HepG2 (cell line): ENCODE data around the gene TTC16.

Experiments used
- BORCS8-MEF2B ChIP-seq: sonication (generic); formaldehyde crosslinking; IDR thresholded peaks from 2 replicates; pipeline ENCODE4 v1.8.0; 2022; ENCODE audit warnings: mild to moderate bottlenecking, missing genetic modification reagents
- CTCF ChIP-seq: sonication (generic); formaldehyde crosslinking; IDR thresholded peaks from 2 replicates; pipeline ENCODE4 v1.5.0; 2020; ENCODE audit warnings: mild to moderate bottlenecking, missing genetic modification reagents, moderate library complexity
- FOXM1 ChIP-seq: sonication (generic); formaldehyde crosslinking; IDR thresholded peaks from 2 replicates; pipeline ENCODE4 v1.5.0; 2020; ENCODE audit warnings: missing genetic modification reagents
- NCOA1 ChIP-seq: sonication (generic); formaldehyde crosslinking; IDR thresholded peaks from 2 replicates; pipeline ENCODE4 v1.9.0; 2021; ENCODE audit warnings: missing genetic modification reagents
- PAWR ChIP-seq: sonication (generic); formaldehyde crosslinking; IDR thresholded peaks from 2 replicates; pipeline ENCODE4 v1.4.0; 2020; ENCODE audit warnings: missing genetic modification reagents, mild to moderate bottlenecking, borderline replicate concordance
- POLR2A ChIP-seq, 2 experiments: IDR thresholded peaks; 2 replicates each; pipeline ENCODE4 v1.6.1; 2011; ENCODE audit warnings: low read depth in 2 of 2, low read length in 2 of 2, mild to moderate bottlenecking in 1 of 2, moderate library complexity in 1 of 2; ENCODE audit not compliant: insufficient read depth in 1 of 2
- RBM39 ChIP-seq: fragments of 200-400 bp; formaldehyde crosslinking; IDR thresholded peaks from one replicate; pipeline ENCODE4 v1.6.1; 2018; ENCODE audit warnings: antibody characterized with exemption, mild to moderate bottlenecking, low read depth, low read length; ENCODE audit not compliant: poor library complexity, severe bottlenecking

GRCh38 chr9:127773981-127774380 lies 58.1 kb downstream of the TTC16 start:
- no peak for TF ChIP-seq NCOA1 (CRISPR knock-in tag)
- TF ChIP-seq BORCS8-MEF2B (CRISPR knock-in tag) = no peak
- TF ChIP-seq CTCF (CRISPR knock-in tag) = no peak
- TF ChIP-seq FOXM1 (CRISPR knock-in tag) = no peak
- no peak for TF ChIP-seq PAWR
- TF ChIP-seq POLR2A (IDR thresholded peaks at IDR 0.05; ENCODE audit: insufficient read depth in 1 of 2, low read depth in 2 of 2, low read length in 2 of 2) = no peak
- TF ChIP-seq RBM39 = no peak
